ENCODE data around the gene WNT10A.
"Not testable (repeated sequence)": the region's sequence is repeated elsewhere in the genome, so short reads cannot be mapped to it uniquely, and the experiment has no call there.

The WNT10A gene

GRCh38 chr2:218880102-218880858 is at the start of gene WNT10A:
WNT10A (plus strand) TSS chr2:218880852; CDS start chr2:218880996, 144 bp downstream.
- TF ChIP-seq GATA1 (IDR thresholded peaks at IDR 0.05; ENCODE audit: low read depth, low read length), result no peak
- no peak for TF ChIP-seq POLR2A (IDR thresholded peaks at IDR 0.05; ENCODE audit: low read length)
- no peak for DNase-seq

DNA sequence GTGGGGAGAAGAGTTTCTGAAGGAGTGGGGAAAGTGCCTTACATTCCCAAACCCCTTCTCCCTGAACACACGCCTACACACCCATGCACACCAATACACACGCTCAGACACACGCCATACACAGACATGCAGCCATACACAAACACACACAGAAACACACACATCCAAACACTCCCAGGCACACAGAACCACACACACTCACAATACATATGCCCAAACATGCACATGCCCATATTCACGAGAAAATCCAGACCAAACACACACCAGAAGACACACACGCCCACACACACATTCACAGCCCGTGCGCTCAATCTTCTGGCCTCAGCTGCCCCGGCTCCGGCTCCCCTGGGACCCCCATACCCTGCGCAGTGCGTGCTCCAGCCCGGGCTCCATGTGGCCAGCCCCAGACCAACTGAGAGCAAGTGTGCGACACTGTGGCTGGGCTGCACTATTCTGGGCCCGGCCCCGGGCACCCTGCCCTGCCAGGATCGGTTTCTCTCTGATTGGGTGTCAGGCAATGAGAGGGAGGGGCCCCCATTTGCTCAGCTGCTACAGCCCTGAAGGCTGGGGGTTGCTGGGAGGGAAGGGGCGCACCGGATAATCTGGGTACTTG is 49.2 kb upstream of the WNT10A start, which contains the start of gene PRKAG3:
PRKAG3 (minus strand) TSS at position 426 of the 613 bp plus-strand sequence.
- no peak for DNase-seq
- TF ChIP-seq POLR2A (IDR thresholded peaks at IDR 0.05; ENCODE audit: low read length) (no peak), GATA1 (IDR thresholded peaks at IDR 0.05; ENCODE audit: low read depth, low read length) (no peak)

- no peak for TF ChIP-seq POLR2A (IDR thresholded peaks at IDR 0.05; ENCODE audit: low read length)
- no peak for TF ChIP-seq GATA1 (IDR thresholded peaks at IDR 0.05; ENCODE audit: low read depth, low read length)
Observed at GRCh38 chr2:218832081-218832480, 48.6 kb upstream of the WNT10A start.

GRCh38 chr2:218832520-218832919 is 48.1 kb upstream of the WNT10A start:
- TF ChIP-seq POLR2A (IDR thresholded peaks at IDR 0.05; ENCODE audit: low read length) (no peak), GATA1 (IDR thresholded peaks at IDR 0.05; ENCODE audit: low read depth, low read length) (no peak)
- no peak for DNase-seq

More at GRCh38 chr2:218832081-218832480, 48.6 kb upstream of the WNT10A start:
- DNase-seq, result no peak

- TF ChIP-seq POLR2A (IDR thresholded peaks at IDR 0.05; ENCODE audit: low read length) (no peak), GATA1 (IDR thresholded peaks at IDR 0.05; ENCODE audit: low read depth, low read length) (no peak)
Observed at GRCh38 chr2:218833023-218833609, 47.5 kb upstream of the WNT10A start.

GRCh38 chr2:218834685-218835084 is 46.0 kb upstream of the WNT10A start:
- DNase-seq, result no peak
- TF ChIP-seq POLR2A (IDR thresholded peaks at IDR 0.05; ENCODE audit: low read length), result no peak
- no peak for TF ChIP-seq GATA1 (IDR thresholded peaks at IDR 0.05; ENCODE audit: low read depth, low read length)

More at GRCh38 chr2:218833023-218833609, 47.5 kb upstream of the WNT10A start:
- DNase-seq, result no peak

GRCh38 chr2:218837495-218837894 is 43.2 kb upstream of the WNT10A start:
- TF ChIP-seq GATA1 (IDR thresholded peaks at IDR 0.05; ENCODE audit: low read depth, low read length), result no peak
- TF ChIP-seq POLR2A (IDR thresholded peaks at IDR 0.05; ENCODE audit: low read length), result no peak
- no peak for DNase-seq

DNA sequence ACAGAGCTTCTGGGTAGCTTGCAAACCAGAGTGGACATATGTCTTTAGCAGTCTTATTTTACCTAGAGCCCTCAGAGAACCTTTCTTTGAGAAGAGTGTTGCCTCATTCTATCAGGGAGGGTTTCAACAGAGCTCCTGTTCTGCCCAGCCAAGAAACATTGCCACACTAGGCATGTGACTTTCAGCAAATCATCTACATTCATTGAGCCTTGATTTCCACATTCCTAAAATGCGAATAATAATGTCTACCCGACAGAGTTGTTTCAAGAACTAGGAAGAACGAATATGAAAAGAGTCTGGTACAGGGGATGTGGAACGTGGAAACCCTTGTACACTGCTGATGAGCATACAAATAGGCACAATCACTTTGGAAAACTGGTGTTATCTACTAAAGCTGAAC is 41.2 kb upstream of the WNT10A start:
- no peak for DNase-seq
- no peak for TF ChIP-seq POLR2A (IDR thresholded peaks at IDR 0.05; ENCODE audit: low read length)
- no peak for TF ChIP-seq GATA1 (IDR thresholded peaks at IDR 0.05; ENCODE audit: low read depth, low read length)

DNA sequence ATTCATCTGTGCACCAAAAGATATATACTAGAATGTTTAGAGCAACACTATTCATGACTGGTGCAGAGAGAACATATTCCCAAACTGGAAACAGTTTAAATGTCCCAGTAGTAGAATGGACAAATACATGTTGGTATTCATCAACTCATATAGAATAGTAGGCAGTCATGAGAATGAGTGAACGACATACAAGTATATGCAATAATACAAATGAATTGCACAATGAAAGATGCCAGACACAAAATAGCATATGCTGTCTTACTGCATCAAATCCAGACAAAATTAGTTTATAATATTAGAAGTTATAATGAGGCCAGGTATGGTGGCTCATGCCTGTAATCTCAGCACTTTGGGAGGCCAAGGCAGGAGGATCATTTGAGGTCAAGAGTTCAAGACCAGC is 40.8 kb upstream of the WNT10A start:
- DNase-seq, result no peak
- TF ChIP-seq GATA1 (IDR thresholded peaks at IDR 0.05; ENCODE audit: low read depth, low read length) (no peak), POLR2A (IDR thresholded peaks at IDR 0.05; ENCODE audit: low read length) (no peak)

DNA sequence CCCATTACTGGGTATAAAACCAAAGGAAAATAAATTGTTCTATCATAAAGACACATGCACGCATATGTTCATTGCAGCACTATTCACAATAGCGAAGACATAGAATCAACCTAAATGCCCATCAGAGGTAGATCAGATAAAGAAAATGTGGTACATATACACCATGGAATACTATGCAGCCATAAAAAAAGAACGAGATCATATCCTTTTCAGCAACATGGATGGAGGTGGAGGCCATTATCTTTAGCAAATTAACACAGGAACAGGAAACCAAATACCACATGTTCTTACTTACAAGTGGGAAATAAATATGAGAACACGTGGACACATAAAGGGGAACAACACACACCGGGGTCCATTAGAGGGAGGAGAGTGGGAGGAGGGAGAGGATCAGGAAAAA is 36.3 kb upstream of the WNT10A start:
- not testable (repeated sequence) for DNase-seq

GRCh38 chr2:218846963-218847362 is 33.7 kb upstream of the WNT10A start:
- DNase-seq, result not testable (repeated sequence)

GRCh38 chr2:218849721-218850120 is 30.9 kb upstream of the WNT10A start:
- DNase-seq, result no peak

DNA sequence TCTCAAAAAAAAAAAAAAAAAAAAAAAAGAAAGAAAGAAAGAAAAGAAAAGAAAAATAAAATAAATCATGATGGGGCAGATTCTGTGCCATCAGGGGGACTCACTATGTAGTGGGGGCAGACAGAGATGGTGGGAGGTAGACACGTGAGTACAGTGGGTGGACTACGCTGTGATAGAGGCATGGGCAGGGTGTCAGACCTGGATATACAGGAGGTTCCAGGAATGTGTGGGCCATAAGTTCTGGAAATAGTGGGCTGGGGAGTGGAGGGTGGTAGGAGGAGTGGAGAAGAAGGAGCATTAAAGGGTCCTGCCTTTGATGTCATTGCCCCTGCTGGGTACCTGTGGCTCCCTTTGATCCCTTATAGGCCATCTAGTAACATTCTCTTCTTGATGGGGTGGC is 29.9 kb upstream of the WNT10A start:
- DNase-seq, result no peak
- TF ChIP-seq GATA1 (IDR thresholded peaks at IDR 0.05; ENCODE audit: low read depth, low read length), result no peak
- no peak for TF ChIP-seq POLR2A (IDR thresholded peaks at IDR 0.05; ENCODE audit: low read length)

More at GRCh38 chr2:218849721-218850120, 30.9 kb upstream of the WNT10A start:
- TF ChIP-seq GATA1 (IDR thresholded peaks at IDR 0.05; ENCODE audit: low read depth, low read length) (no peak), POLR2A (IDR thresholded peaks at IDR 0.05; ENCODE audit: low read length) (no peak)

GRCh38 chr2:218851286-218851685 is 29.4 kb upstream of the WNT10A start:
- TF ChIP-seq GATA1 (IDR thresholded peaks at IDR 0.05; ENCODE audit: low read depth, low read length) (no peak), POLR2A (IDR thresholded peaks at IDR 0.05; ENCODE audit: low read length) (no peak)
- no peak for DNase-seq
